ENCODE data around the gene SRPK2. TPM values are rescaled to one million over a fixed set of nuclear protein-coding genes. Genes with fewer than 3 reads are reported as not detected.

The SRPK2 gene
- total RNA-seq, 1 experiment from 2014 or later, result 50.5 TPM

- ATAC-seq (no peak), DNase-seq (ENCODE audit: low spot score) (no peak)
- 0 out of 2 replicates have a peak, but pooled peaks cover 2% of the 10 kb centered on the region for H3K4me1 Mint-ChIP-seq
- TF ChIP-seq IRF1 (CRISPR knock-in tag; IDR thresholded peaks at IDR 0.05) (no peak), ELF4 (CRISPR knock-in tag; IDR thresholded peaks at IDR 0.05; ENCODE audit: low read depth) (no peak), FOXJ3 (CRISPR knock-in tag; IDR thresholded peaks at IDR 0.05; ENCODE audit: borderline replicate concordance) (no peak), TEAD4 (CRISPR knock-in tag; IDR thresholded peaks at IDR 0.05) (no peak), ZBTB43 (CRISPR knock-in tag; IDR thresholded peaks at IDR 0.05) (no peak), ZNF416 (CRISPR knock-in tag; IDR thresholded peaks at IDR 0.05) (no peak), SOX15 (CRISPR knock-in tag; IDR thresholded peaks at IDR 0.05) (no peak)
- TF ChIP-seq, protein P1, sequence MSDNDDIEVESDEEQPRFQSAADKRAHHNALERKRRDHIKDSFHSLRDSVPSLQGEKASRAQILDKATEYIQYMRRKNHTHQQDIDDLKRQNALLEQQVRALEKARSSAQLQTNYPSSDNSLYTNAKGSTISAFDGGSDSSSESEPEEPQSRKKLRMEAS (CRISPR knock-in tag; IDR thresholded peaks at IDR 0.05), result no peak
- TF ChIP-seq, protein P2, sequence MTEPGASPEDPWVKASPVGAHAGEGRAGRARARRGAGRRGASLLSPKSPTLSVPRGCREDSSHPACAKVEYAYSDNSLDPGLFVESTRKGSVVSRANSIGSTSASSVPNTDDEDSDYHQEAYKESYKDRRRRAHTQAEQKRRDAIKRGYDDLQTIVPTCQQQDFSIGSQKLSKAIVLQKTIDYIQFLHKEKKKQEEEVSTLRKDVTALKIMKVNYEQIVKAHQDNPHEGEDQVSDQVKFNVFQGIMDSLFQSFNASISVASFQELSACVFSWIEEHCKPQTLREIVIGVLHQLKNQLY (CRISPR knock-in tag; IDR thresholded peaks at IDR 0.05), result no peak
- TF ChIP-seq, protein P3, sequence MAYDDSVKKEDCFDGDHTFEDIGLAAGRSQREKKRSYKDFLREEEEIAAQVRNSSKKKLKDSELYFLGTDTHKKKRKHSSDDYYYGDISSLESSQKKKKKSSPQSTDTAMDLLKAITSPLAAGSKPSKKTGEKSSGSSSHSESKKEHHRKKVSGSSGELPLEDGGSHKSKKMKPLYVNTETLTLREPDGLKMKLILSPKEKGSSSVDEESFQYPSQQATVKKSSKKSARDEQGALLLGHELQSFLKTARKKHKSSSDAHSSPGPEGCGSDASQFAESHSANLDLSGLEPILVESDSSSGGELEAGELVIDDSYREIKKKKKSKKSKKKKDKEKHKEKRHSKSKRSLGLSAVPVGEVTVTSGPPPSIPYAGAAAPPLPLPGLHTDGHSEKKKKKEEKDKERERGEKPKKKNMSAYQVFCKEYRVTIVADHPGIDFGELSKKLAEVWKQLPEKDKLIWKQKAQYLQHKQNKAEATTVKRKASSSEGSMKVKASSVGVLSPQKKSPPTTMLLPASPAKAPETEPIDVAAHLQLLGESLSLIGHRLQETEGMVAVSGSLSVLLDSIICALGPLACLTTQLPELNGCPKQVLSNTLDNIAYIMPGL (CRISPR knock-in tag; IDR thresholded peaks at IDR 0.05), result no peak
- TF ChIP-seq, protein P4, sequence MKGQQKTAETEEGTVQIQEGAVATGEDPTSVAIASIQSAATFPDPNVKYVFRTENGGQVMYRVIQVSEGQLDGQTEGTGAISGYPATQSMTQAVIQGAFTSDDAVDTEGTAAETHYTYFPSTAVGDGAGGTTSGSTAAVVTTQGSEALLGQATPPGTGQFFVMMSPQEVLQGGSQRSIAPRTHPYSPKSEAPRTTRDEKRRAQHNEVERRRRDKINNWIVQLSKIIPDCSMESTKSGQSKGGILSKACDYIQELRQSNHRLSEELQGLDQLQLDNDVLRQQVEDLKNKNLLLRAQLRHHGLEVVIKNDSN (CRISPR knock-in tag; IDR thresholded peaks at IDR 0.05), result no peak
- no peak overlapping the region for H3K27ac Mint-ChIP-seq
- H3K4me3 Mint-ChIP-seq, result no peak overlapping the region
- no peaks in the 10 kb centered on the region for H3K27me3 Mint-ChIP-seq (ENCODE audit: low read depth)
- CTCF ChIA-PET, result no interaction called here
- H3K9me3 Mint-ChIP-seq, result 0 out of 2 replicates have a peak, but pooled peaks cover 4% of the 10 kb centered on the region
- H3K36me3 Mint-ChIP-seq, result no peaks in the 10 kb centered on the region
- POLR2A ChIA-PET, result no interaction called here
Observed at GRCh38 chr7:105185290-105186010, 203.3 kb downstream of the SRPK2 start.

GRCh38 chr7:105180002-105180401, 208.7 kb downstream of the SRPK2 start:
- POLR2A ChIA-PET, result no interaction called here
- Mint-ChIP-seq H3K27ac (no peak overlapping the region), H3K36me3 (0 out of 2 replicates have a peak, but pooled peaks cover 5% of the 10 kb centered on the region), H3K9me3 (peaks cover 10% of the 10 kb centered on the region), H3K4me3 (no peak overlapping the region), H3K27me3 (ENCODE audit: low read depth) (no peaks in the 10 kb centered on the region), H3K4me1 (peaks cover 14% of the 10 kb centered on the region)
- no peak for TF ChIP-seq ZNF396 (CRISPR knock-in tag; IDR thresholded peaks at IDR 0.05; ENCODE audit: borderline replicate concordance)
- no peak for TF ChIP-seq SOX15 (CRISPR knock-in tag; IDR thresholded peaks at IDR 0.05)
- ATAC-seq (no peak), DNase-seq (ENCODE audit: low spot score) (no peak)
- CTCF ChIA-PET, result no interaction called here

GRCh38 chr7:105178928-105179541, 209.7 kb downstream of the SRPK2 start:
- peaks cover 10% of the 10 kb centered on the region for H3K9me3 Mint-ChIP-seq
- ChIA-PET POLR2A (no interaction called here), CTCF (no interaction called here)
- no peak overlapping the region for H3K27ac Mint-ChIP-seq
- H3K27me3 Mint-ChIP-seq (ENCODE audit: low read depth), result no peaks in the 10 kb centered on the region
- H3K36me3 Mint-ChIP-seq, result 0 out of 2 replicates have a peak, but pooled peaks cover 5% of the 10 kb centered on the region
- DNase-seq (ENCODE audit: low spot score), result no peak
- H3K4me1 Mint-ChIP-seq, result peaks cover 14% of the 10 kb centered on the region
- H3K4me3 Mint-ChIP-seq, result no peak overlapping the region
- TF ChIP-seq, protein P5, sequence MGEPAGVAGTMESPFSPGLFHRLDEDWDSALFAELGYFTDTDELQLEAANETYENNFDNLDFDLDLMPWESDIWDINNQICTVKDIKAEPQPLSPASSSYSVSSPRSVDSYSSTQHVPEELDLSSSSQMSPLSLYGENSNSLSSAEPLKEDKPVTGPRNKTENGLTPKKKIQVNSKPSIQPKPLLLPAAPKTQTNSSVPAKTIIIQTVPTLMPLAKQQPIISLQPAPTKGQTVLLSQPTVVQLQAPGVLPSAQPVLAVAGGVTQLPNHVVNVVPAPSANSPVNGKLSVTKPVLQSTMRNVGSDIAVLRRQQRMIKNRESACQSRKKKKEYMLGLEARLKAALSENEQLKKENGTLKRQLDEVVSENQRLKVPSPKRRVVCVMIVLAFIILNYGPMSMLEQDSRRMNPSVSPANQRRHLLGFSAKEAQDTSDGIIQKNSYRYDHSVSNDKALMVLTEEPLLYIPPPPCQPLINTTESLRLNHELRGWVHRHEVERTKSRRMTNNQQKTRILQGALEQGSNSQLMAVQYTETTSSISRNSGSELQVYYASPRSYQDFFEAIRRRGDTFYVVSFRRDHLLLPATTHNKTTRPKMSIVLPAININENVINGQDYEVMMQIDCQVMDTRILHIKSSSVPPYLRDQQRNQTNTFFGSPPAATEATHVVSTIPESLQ (CRISPR knock-in tag; IDR thresholded peaks at IDR 0.05), result no peak
- TF ChIP-seq TEAD1 (CRISPR knock-in tag; IDR thresholded peaks at IDR 0.05) (no peak), NR1H2 (CRISPR knock-in tag; IDR thresholded peaks at IDR 0.05) (no peak), JAZF1 (CRISPR knock-in tag; IDR thresholded peaks at IDR 0.05) (no peak), ZNF138 (CRISPR knock-in tag; conservative IDR thresholded peaks at IDR 0.05) (no peak), ZNF671 (CRISPR knock-in tag; IDR thresholded peaks at IDR 0.05) (no peak), ATF1 (CRISPR knock-in tag; IDR thresholded peaks at IDR 0.05) (no peak), ATF2 (CRISPR knock-in tag; IDR thresholded peaks at IDR 0.05; ENCODE audit: borderline replicate concordance, low read depth) (no peak)
- ATAC-seq, result no peak
